ENCODE measurements around the gene AMIGO2.
A peak's percentile ranks its signal among the peaks of the same experiment; 100 is the strongest.

Gene AMIGO2

GRCh38 chr12:47097276-47097896 lies 17.6 kb upstream of the AMIGO2 start:
- no peak for DNase-seq (ENCODE audit: low spot score)

- peak; percentile 50 for DNase-seq (ENCODE audit: low spot score)
Measured at GRCh38 chr12:47095446-47096236, 15.9 kb upstream of the AMIGO2 start.

GRCh38 chr12:47094804-47095203 lies 15.0 kb upstream of the AMIGO2 start:
- DNase-seq (ENCODE audit: low spot score) = no peak

- no peak for DNase-seq (ENCODE audit: low spot score)
Measured at GRCh38 chr12:47091009-47091408, 11.2 kb upstream of the AMIGO2 start.

GRCh38 chr12:47088021-47088944 lies 8.5 kb upstream of the AMIGO2 start:
- no peak for DNase-seq (ENCODE audit: low spot score)

- no peak for DNase-seq (ENCODE audit: low spot score)
Measured at GRCh38 chr12:47087088-47087688, 7.4 kb upstream of the AMIGO2 start.

GRCh38 chr12:47085815-47086252 lies 6.1 kb upstream of the AMIGO2 start:
- DNase-seq (ENCODE audit: low spot score) = peak; percentile 43

GRCh38 chr12:47084172-47084571 lies 4.4 kb upstream of the AMIGO2 start:
- DNase-seq (ENCODE audit: low spot score) = no peak

GRCh38 chr12:47082796-47083621 lies 3.2 kb upstream of the AMIGO2 start:
- DNase-seq (ENCODE audit: low spot score) = peak; percentile 81

GRCh38 chr12:47082283-47082682 lies 2.5 kb upstream of the AMIGO2 start:
- DNase-seq (ENCODE audit: low spot score) = no peak

GRCh38 chr12:47080725-47081502 lies 1.2 kb upstream of the AMIGO2 start:
- peak; percentile 22 for DNase-seq (ENCODE audit: low spot score)

- peak; percentile 31 for DNase-seq (ENCODE audit: low spot score)
Measured at GRCh38 chr12:47079981-47080724, 394 bp upstream of the AMIGO2 start.

GRCh38 chr12:47078733-47079467 lies 859 bp downstream of the AMIGO2 start:
- DNase-seq (ENCODE audit: low spot score) = peak; percentile 36

GRCh38 chr12:47078086-47078395 lies 1.7 kb downstream of the AMIGO2 start:
- DNase-seq (ENCODE audit: low spot score) = no peak

GRCh38 chr12:47077206-47078085 lies 2.3 kb downstream of the AMIGO2 start:
- DNase-seq (ENCODE audit: low spot score) = no peak

GRCh38 chr12:47075192-47076084 lies 4.3 kb downstream of the AMIGO2 start:
- DNase-seq (ENCODE audit: low spot score) = no peak

- DNase-seq (ENCODE audit: low spot score) = no peak
Measured at GRCh38 chr12:47074757-47075156, 5.0 kb downstream of the AMIGO2 start.

All from AG08395 (cell line).